ENCODE measurements around the gene C6orf89.

GRCh38 chr6:36860126-36860525, 25.6 kb upstream of the C6orf89 start:
- TF ChIP-seq CTCF (IDR thresholded peaks at IDR 0.05) (no peak), GABPB1 (CRISPR knock-in tag; IDR thresholded peaks at IDR 0.05) (no peak), TCF7 (CRISPR knock-in tag; IDR thresholded peaks at IDR 0.05; ENCODE audit: low read depth) (no peak), USF2 (CRISPR knock-in tag; IDR thresholded peaks at IDR 0.05) (no peak), USF1 (CRISPR knock-in tag; IDR thresholded peaks at IDR 0.05) (no peak), ATF3 (CRISPR knock-in tag; conservative IDR thresholded peaks at IDR 0.05) (no peak), ELF4 (CRISPR knock-in tag; IDR thresholded peaks at IDR 0.05; ENCODE audit: low read depth) (no peak), CREM (CRISPR knock-in tag; IDR thresholded peaks at IDR 0.05) (no peak)

Data from WTC11 (cell line).